ENCODE results near the gene SRP14. TPM values are rescaled to one million over a fixed set of nuclear protein-coding genes. Genes with fewer than 3 reads are reported as not detected.
"Not testable (repeated sequence)": the region's sequence is repeated elsewhere in the genome, so short reads cannot be mapped to it uniquely, and the experiment has no call there.

The SRP14 gene
- total RNA-seq, 3 donors from 2014 or later = 279 to 310 (median 299) TPM

DNA sequence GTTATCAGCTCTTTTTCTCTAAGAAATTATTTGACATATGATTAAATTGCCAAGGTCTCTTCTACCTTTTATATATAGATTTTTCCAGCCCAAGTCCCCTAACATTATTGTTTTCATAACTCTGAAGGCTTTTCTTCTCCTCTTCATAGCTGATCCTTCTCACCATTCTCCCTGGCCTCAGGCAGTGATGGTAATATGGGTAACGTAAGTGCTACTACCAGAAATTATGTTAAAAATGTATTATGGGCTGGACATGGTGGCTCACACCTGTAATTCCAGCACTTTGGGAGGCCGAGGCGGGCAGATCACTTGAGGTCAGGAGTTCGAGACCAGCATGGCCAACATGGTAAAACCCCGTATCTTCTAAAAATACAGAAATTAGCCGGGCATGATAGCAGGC lies 40.5 kb upstream of the SRP14 start:
- DNase-seq (ENCODE audit: low spot score in 2 of 2) = no peak
- Histone ChIP-seq H3K27me3 (no peaks in the 10 kb centered on the region), H3K27ac (no peak overlapping the region), H3K9me3 (no peaks in the 10 kb centered on the region), H3K36me3 (no peaks in the 10 kb centered on the region), H3K4me3 (no peak overlapping the region), H3K4me1 (peaks cover 0 to 6% of the 10 kb centered on the region in 2 donors)
- intact Hi-C loops (cut with DNase I; ENCODE audit: low total_unique reads) = no loop called here
- TF ChIP-seq POLR2AphosphoS5 (IDR thresholded peaks at IDR 0.05) (no peak), CTCF (IDR thresholded peaks at IDR 0.05) (no peak), POLR2A (IDR thresholded peaks at IDR 0.05) (no peak)

DNA sequence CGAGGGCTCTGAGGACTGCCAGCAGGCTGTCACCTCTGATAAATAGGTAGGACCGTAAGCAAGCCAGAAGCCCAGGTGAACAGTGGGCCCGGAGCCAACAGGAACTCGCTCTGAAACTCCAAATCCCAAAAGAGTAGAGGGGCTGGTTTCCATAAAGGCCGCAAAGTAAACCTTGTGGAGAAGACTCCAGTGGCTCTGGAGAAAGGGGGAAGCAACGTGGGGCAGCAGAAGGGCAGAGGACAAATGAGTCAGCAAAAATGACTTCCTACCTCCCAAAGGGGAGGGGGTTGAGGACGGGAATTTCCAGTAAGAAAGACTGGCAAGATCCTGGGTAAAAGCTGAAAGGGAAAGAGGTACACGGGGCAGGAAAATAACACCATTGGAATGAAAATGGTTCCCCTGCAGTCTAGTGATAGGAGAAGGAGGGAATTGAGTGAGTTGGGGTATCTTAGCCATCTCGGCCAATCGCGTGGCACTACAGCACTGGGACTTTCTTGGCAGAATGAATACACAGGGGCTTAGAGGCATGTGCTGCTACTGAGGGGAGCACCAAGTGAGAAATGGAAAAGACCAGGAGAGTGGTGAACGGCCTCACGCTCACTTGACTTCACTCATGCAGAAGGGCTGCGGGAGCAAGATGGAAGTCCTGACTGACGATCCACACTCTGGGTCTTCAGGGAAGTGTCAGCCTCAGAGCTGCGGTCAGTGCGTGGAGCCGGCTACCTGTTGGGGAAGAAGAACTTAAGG lies 36.5 kb upstream of the SRP14 start:
- no peaks in the 10 kb centered on the region for H3K36me3 ChIP-seq
- no peak overlapping the region for H3K27ac ChIP-seq
- H3K9me3 ChIP-seq = no peaks in the 10 kb centered on the region
- no peak for DNase-seq (ENCODE audit: low spot score in 2 of 2)
- intact Hi-C loops (cut with DNase I; ENCODE audit: low total_unique reads) = no loop called here
- TF ChIP-seq CTCF (IDR thresholded peaks at IDR 0.05) (no peak), POLR2AphosphoS5 (IDR thresholded peaks at IDR 0.05) (no peak), POLR2A (IDR thresholded peaks at IDR 0.05) (no peak)
- no peak overlapping the region for H3K4me3 ChIP-seq
- no peaks in the 10 kb centered on the region for H3K4me1 ChIP-seq
- H3K27me3 ChIP-seq = no peaks in the 10 kb centered on the region

DNA sequence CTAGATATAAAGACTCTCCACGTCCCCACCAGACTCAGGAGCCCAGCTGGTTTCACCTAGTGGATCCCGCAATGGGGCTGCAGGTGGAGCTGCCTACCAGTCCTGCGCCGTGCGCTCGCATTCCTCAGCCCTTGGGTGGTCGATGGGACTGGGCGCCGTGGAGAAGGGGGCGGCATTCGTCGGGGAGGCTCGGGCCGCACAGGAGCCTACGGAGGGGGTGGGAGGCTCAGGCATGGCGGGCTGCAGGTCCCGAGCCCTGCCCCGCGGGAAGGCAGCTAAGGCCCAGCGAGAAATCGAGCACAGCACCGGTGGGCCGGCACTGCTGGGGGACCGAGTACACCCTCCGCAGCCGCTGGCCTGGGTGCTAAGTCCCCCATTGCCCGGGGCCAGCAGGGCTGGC lies 35.7 kb upstream of the SRP14 start:
- DNase-seq (ENCODE audit: low spot score in 2 of 2); H3K4me3 ChIP-seq; H3K9me3 ChIP-seq; H3K27ac ChIP-seq; intact Hi-C loops (cut with DNase I; ENCODE audit: low total_unique reads); H3K4me1 ChIP-seq; H3K27me3 ChIP-seq; H3K36me3 ChIP-seq: not testable (repeated sequence)

GRCh38 chr15:40073716-40074490 lies 34.9 kb upstream of the SRP14 start:
- H3K36me3 ChIP-seq; H3K27me3 ChIP-seq; H3K9me3 ChIP-seq; H3K4me3 ChIP-seq; H3K4me1 ChIP-seq; intact Hi-C loops (cut with DNase I; ENCODE audit: low total_unique reads); H3K27ac ChIP-seq; DNase-seq (ENCODE audit: low spot score in 2 of 2): not testable (repeated sequence)

GRCh38 chr15:40072216-40072990 lies 33.4 kb upstream of the SRP14 start:
- Histone ChIP-seq H3K9me3 (no peaks in the 10 kb centered on the region), H3K36me3 (no peaks in the 10 kb centered on the region), H3K27me3 (no peaks in the 10 kb centered on the region), H3K4me1 (peaks cover 0 to 9% of the 10 kb centered on the region in 2 donors), H3K27ac (no peak overlapping the region), H3K4me3 (peak overlapping the region in 1 of 3 donors; percentile 39)
- intact Hi-C loops (cut with DNase I; ENCODE audit: low total_unique reads) = no loop called here
- TF ChIP-seq CTCF (IDR thresholded peaks at IDR 0.05) = no peak
- TF ChIP-seq POLR2AphosphoS5 (IDR thresholded peaks at IDR 0.05) = no peak
- no peak for TF ChIP-seq POLR2A (IDR thresholded peaks at IDR 0.05)
- DNase-seq (ENCODE audit: low spot score in 2 of 2) = no peak
